Calu3 (cell line): ENCODE results near the gene LARP1B. TPM values are rescaled to one million over a fixed set of nuclear protein-coding genes. Genes with fewer than 3 reads are reported as not detected.

Experiments
- BruUV-seq: library from RNA; stranded (reverse); fragments of 400-500 nt; replicated peaks from 2 replicates; lab custom pipeline; 2021; lab: Mats Ljungman, UMichigan
- CTCF ChIA-PET: fragments of 300-600 bp; sonication (Branson Sonifier 250); formaldehyde crosslinking; loops from one replicate; lab custom pipeline; 2022; ENCODE audit warnings: antibody characterized with exemption; lab: Charles Lee
- DNase-seq: peaks from one replicate; pipeline ENCODE4 v3.0.0; 2022
- H3K27ac Mint-ChIP-seq: one replicate; pipeline ENCODE4 v1.8.0; 2022; ENCODE audit warnings: mixed read lengths; ENCODE audit not compliant: unreplicated experiment
- H3K27me3 Mint-ChIP-seq: one replicate; pipeline ENCODE4 v1.8.0; 2022; ENCODE audit warnings: mixed read lengths; ENCODE audit not compliant: unreplicated experiment
- H3K36me3 Mint-ChIP-seq: one replicate; pipeline ENCODE4 v1.8.0; 2022; ENCODE audit warnings: mild to moderate bottlenecking, moderate library complexity, mixed read lengths; ENCODE audit not compliant: insufficient read depth, unreplicated experiment
- H3K4me1 Mint-ChIP-seq: one replicate; pipeline ENCODE4 v1.8.0; 2022; ENCODE audit warnings: mild to moderate bottlenecking, low read depth, mixed read lengths; ENCODE audit not compliant: unreplicated experiment
- H3K4me3 Mint-ChIP-seq: one replicate; pipeline ENCODE4 v1.8.0; 2022; ENCODE audit warnings: mild to moderate bottlenecking, low read depth, moderate library complexity, mixed read lengths; ENCODE audit not compliant: unreplicated experiment
- H3K9me3 Mint-ChIP-seq: one replicate; pipeline ENCODE4 v1.8.0; 2022; ENCODE audit warnings: low read depth, mixed read lengths; ENCODE audit not compliant: unreplicated experiment
- intact Hi-C: fragments of 100-400 bp; cut with micrococcal nuclease; formaldehyde crosslinking; loops from one replicate; pipeline ENCODE4 v1.10.0; 2022; ENCODE audit not compliant: unreplicated experiment
- total RNA-seq: library from RNA; stranded (reverse); gene quantifications from 2 replicates; pipeline ENCODE4 v1.2.3, GENCODE V29; 2022
- TF ChIP-seq, protein P1 (sequence below): fragments of 200-600 bp; IDR thresholded peaks from one replicate; pipeline ENCODE4 v1.8.0; 2022; ENCODE audit warnings: antibody characterized with exemption; ENCODE audit not compliant: unreplicated experiment

LARP1B gene
- total RNA-seq, 1 experiment from 2014 or later = 19.7 TPM

DNA sequence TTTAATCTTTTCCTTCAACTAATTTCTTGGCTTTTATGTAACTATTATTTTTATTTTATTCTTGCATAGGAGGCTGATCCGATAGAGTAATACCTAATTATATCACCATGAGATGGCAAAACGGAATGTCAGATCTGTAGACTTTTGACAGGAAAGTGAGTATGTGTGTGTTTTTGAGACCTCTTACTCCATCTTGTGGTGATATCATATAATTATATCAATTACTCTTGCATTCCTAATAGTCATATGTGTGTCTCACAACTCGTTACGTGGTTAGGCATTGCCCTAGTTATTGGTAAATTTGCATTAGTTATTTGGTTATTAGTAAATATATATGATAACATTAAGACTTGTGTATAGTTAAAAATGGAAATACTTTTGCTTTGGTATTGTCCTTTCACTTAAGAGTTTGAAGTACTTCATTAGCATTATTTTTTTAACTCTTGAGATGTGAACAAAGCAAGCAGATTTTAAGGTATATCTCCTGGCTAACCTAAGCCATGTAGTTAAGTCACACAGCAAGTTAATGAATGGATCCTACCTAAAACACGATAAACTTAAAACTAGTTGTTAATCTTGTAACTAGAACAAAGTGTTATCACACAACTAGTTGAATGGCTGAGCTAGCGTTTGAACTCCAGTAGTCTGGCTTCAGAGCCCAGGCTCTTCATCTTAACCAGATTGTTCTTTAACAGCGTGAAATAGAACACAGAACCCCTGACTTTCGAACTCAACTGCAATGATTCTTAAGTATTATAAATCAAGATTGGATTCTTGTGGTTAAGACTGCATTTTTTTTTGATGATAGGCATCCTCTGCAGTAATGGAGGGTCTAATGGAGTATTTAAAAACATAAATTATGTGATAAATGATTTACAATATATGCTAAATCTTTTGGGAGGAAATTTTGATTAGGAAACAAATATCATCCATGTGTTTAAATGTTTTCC, 159.4 kb downstream of the LARP1B start:
- intact Hi-C loops = loop anchor here (2.0 to 10.0 kb wide), 3 partner anchors 47 to 134 kb away; partner anchors contain the start of gene PGRMC2
- Mint-ChIP-seq H3K4me3 (no peak overlapping the region), H3K4me1 (no peaks in the 10 kb centered on the region), H3K9me3 (no peaks in the 10 kb centered on the region), H3K36me3 (no peaks in the 10 kb centered on the region), H3K27me3 (no peaks in the 10 kb centered on the region), H3K27ac (no peak overlapping the region)
- no TSS peak for BruUV-seq
- no peak for DNase-seq
- TF ChIP-seq, protein P1, sequence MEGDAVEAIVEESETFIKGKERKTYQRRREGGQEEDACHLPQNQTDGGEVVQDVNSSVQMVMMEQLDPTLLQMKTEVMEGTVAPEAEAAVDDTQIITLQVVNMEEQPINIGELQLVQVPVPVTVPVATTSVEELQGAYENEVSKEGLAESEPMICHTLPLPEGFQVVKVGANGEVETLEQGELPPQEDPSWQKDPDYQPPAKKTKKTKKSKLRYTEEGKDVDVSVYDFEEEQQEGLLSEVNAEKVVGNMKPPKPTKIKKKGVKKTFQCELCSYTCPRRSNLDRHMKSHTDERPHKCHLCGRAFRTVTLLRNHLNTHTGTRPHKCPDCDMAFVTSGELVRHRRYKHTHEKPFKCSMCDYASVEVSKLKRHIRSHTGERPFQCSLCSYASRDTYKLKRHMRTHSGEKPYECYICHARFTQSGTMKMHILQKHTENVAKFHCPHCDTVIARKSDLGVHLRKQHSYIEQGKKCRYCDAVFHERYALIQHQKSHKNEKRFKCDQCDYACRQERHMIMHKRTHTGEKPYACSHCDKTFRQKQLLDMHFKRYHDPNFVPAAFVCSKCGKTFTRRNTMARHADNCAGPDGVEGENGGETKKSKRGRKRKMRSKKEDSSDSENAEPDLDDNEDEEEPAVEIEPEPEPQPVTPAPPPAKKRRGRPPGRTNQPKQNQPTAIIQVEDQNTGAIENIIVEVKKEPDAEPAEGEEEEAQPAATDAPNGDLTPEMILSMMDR = no peak
- CTCF ChIA-PET = no interaction called here

DNA sequence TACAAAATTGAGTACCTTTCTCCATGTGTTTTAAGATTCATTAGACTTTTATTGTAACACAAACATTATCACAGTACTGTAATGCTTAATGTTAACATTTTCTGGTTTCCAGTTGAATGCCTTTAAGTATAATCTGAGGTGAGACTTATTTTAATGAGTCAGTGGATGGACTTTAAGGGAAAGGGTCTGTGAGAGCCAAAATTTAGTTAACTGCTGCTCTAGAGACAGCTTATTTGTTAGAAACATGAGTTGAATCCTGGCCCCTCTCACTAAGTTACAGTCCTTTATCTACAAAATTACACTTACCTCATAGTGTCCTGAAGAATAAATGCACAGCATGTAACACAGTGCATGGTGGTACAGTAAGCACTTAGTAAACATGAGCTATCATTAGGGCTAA, 160.5 kb downstream of the LARP1B start:
- intact Hi-C loops = loop anchor here (2.0 to 10.0 kb wide), 3 partner anchors 46 to 133 kb away; partner anchors contain the start of gene PGRMC2
- H3K4me3 Mint-ChIP-seq = no peak overlapping the region
- CTCF ChIA-PET = no interaction called here
- no peaks in the 10 kb centered on the region for H3K9me3 Mint-ChIP-seq
- no peak overlapping the region for H3K27ac Mint-ChIP-seq
- no peaks in the 10 kb centered on the region for H3K4me1 Mint-ChIP-seq
- H3K36me3 Mint-ChIP-seq = no peaks in the 10 kb centered on the region
- BruUV-seq = no TSS peak
- no peak for DNase-seq
- TF ChIP-seq, protein P1 = no peak
- no peaks in the 10 kb centered on the region for H3K27me3 Mint-ChIP-seq

- BruUV-seq = no TSS peak
- peaks cover 19% of the 10 kb centered on the region for H3K4me1 Mint-ChIP-seq
- intact Hi-C loops = loop anchor here (10.0 kb wide), 1 partner anchor 130 kb away; no protein-coding TSS in a partner anchor
- CTCF ChIA-PET = no interaction called here
- H3K4me3 Mint-ChIP-seq = no peak overlapping the region
- no peak overlapping the region for H3K27ac Mint-ChIP-seq
- TF ChIP-seq, protein P1 = no peak
- H3K27me3 Mint-ChIP-seq = no peaks in the 10 kb centered on the region
- H3K36me3 Mint-ChIP-seq = no peaks in the 10 kb centered on the region
- no peaks in the 10 kb centered on the region for H3K9me3 Mint-ChIP-seq
- DNase-seq = peak; percentile 5
Observed at GRCh38 chr4:128225148-128225547, 164.0 kb downstream of the LARP1B start.

DNA sequence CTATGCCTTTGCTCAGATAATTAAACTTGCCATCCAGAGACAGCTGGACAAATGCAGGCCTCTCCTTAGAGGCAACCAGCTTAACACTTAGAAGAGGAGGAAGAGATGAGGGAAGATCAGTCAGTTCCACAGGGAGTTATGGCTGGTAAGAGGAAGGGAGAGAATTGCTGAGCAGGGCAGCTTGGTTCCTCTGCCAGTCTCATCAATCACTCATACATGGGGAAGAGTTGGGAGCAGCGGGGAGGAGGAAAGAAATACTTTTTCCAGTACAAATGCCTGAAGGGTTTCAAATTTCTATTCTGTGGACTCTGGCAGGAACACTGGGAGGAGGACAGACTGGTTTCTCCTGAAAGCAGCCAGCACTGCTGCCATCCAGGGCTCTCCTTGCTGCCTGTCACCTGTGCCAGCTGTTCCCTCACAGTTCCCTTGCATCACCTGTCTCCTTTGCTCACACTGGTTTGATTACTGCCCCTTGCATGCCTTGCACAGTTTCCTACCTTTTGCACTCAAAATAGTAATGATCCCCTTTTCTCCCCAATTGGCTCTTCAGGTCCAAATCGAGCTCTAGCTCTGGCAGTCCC, 167.0 kb downstream of the LARP1B start:
- peak; percentile 43 for DNase-seq
- Mint-ChIP-seq H3K4me3 (no peak overlapping the region), H3K9me3 (no peaks in the 10 kb centered on the region), H3K36me3 (no peaks in the 10 kb centered on the region), H3K27ac (no peak overlapping the region), H3K4me1 (peaks cover 19% of the 10 kb centered on the region), H3K27me3 (no peaks in the 10 kb centered on the region)
- intact Hi-C loops = loop anchor here (10.0 kb wide), 1 partner anchor 127 kb away; no protein-coding TSS in a partner anchor
- no TSS peak for BruUV-seq
- CTCF ChIA-PET = interaction anchor here (1.2 kb wide), 1 partner anchor 200 kb away, joined by 5 read pairs; no protein-coding TSS in a partner anchor
- TF ChIP-seq, protein P1 = no peak
